NCI-H345 (cell line): ENCODE results near the gene ARHGAP24.
"Not testable (repeated sequence)": the region's sequence is repeated elsewhere in the genome, so short reads cannot be mapped to it uniquely, and the experiment has no call there.

Experiments used
- DNase-seq: peaks from one replicate; lab custom pipeline; 2025; lab: John Stamatoyannopoulos, UW

ARHGAP24 gene

DNA sequence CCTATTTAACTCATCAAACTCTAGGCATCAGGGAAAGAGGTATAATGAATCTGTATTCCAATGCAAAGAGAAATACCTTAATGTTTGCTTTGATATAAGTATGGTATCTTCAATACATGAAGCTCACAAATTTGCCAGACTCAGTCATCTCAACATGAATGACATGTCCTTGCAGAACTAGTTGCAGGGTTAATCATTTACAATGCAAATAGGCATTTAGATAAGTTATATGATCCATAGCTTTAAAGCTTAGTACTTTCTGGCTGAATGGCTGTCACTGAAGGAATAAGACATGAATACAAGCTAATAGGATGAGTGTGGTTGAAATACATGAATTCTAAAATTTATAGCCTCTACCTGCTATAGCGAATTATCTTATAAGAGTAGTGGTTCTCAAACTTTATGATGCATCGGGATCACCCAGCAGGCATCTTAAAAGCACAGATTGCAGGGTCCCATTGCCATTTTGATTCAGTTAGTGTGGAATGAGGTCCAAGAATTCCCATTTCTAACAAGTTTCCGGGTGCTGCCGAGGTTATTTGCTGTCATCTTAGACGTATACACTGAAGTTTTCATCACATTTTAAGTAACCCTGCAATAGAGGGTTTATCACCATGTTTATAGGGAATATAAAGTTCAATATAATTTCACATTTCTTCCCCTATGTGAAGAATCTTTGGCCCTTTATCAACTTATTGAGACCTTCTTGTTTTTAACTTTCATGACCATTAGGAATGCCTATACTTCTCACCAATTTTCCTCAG is 439.2 kb downstream of the ARHGAP24 start:
- no peak for DNase-seq

DNA sequence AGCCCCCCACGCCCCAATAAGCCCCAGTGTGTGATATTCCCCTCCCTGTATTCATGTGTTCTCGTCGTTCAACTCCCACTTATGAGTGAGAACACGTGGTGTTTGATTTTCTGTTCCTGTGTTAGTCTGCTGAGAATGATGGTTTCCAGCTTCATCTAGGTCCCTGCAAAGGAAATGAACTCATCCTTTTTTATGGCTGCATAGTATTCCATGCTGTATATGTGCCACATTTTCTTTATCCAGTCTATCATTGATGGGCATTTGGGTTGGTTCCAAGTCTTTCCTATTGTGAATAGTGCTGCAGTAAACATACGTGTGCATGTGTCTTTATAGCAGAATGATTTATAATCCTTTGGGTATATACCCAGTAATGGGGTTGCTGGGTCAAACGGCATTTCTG is 440.6 kb downstream of the ARHGAP24 start:
- DNase-seq, result not testable (repeated sequence)

DNA sequence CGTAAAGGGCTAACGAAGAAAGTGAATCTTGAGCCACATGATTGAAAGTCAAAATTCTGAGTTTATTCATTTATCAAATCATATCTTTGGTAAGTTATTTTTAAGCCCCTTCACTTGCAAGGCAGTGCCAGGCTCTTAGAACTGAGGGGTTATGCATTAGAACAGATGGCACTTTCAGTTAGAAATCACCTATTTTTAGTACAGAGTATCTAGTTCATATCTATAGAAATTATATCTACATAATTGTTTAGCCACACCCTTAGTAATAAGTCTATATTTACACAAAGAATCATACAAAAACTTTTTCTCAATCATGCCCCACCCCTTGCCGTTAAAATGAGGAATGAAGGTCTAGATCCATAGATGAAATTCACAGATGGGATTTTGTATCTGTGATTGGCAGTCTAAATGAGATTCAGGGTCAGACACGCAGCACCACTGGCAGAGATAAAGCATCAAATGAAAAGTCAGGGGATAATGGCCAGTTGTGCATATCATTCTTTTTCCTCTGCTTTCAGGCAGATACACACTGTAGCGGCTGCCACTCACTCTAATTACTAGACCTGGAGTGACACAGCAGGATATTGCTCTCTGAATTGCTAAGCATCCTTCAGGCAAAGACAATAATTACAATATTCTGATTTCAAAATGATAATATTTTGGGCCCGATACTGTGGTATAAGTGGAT is 444.4 kb downstream of the ARHGAP24 start:
- no peak for DNase-seq

DNA sequence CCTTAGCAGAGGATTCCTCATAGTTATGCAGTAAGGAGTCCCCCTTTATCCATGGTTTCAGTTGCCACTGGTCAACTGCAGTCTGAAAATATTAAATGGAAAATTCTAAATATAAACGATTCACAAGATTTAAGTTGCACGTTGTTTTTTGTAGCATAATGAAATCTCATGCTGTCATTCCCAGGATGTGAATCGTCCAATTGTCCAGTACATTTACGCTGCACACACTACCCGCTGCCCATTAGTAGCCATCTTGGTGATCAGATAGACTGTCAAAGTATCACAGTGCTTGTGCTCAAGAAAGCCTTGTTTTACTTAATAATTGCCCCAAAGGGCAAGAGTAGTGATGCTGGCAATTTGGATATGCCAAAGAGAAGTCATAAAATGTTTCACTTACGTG is 450.1 kb downstream of the ARHGAP24 start:
- DNase-seq, result no peak

DNA sequence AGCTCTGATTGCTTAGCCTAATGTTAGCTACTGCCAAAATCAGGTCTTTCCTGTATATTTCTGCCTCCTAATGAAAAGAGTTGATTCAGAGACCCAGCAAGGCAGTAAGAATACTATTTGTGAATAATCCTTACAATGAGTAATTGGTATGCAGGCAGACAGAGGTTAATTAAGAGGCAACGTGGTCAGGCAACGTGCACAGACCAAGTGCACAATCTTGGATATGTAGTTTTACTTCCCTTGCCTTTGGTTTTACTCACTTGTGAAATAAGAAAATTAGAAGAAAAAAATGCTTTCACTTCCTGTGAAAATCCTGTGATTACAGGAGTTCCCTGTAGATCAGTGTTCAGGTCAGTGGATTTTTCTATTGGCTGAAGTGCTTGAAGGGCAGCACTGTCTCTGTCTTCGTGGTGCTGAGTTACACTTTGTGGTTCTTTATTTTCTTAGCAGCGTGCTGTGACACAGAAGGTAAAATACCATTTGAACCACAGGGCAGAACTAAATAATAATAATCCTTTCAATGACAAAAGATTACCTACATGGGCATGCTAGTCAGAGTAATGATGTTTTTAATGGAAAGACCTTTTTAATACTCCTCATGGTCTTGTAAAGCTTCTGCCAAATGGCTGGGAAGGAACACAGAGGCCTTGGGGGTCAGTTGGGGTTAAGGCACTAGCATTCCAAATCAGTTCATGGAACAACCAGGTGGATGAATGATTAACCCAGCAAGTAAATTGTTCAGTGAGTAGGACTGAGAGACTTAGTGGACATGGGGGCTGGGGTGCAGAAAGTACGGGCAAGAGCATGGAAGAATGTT is 454.0 kb downstream of the ARHGAP24 start:
- no peak for DNase-seq

DNA sequence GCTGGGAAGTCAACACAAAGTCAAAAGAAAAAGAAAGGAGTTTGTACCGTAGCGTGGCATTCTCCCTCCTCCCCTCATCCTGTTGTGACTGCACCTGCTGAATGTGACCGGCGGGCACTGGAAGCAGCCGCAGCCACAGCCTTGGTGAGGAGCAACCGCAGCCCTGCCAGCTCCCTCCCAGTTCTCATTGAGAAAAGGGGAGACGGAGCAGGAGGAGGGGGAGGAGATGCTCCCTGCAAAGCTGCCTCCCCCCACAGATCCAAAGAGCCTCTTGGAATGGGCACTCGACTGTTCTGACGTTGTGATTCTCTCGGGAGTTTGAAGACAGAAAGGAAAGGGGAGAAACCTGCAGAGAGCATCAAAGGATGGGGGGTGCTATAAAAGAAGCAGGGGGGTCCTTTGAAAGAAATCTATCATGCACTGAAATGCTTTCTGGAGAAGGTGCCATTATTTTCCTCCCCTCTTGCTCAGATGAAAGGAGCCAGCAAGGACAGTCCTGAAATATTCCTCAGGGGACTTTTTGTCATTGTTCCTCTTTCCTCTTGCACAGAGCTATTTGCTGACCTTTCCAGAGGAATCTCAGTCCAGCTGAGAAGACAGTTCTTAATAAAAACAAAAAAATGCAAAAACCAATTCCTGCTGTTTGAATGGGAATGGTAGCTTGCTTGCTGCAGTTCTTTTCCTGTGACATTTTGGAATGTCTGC is 455.2 kb downstream of the ARHGAP24 start:
- DNase-seq, result peak; percentile 29

DNA sequence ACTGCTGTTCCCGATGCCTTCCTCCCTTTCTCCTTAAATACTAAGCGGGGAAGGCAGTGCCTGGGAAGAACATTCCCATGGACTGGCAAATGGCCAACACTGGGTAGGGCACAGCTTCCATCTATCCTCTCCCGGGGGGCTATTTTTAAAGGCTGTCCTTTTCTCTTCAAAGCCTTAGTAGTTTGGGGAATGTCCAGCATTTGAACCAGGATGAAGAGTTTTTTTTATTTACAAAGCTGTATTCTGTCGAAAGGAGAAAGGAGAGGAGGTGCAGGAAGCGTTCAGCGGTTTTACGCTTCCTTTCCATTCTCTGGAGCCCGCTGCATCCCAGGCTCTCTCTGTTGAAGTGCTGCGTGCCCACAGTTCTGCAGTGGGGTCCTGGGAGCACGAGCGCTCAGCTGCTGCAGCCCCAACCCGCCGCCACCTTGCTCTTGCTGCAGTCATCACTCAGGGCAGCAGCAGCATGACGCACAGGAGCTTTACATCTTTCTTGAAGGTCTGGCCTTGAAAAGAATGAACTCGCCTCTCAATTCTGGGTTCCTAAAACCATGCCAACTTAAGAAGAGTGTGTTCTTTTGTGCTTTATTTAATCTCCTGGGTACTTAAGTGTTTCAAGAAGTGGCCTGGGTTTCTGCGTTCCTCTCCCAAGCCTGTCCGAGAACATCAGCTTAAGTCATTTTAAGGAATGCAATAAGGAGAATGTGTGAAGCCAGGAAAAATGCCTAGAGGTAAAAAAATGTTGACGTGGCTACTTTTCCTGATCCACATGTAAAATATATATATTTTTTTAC is 457.7 kb downstream of the ARHGAP24 start:
- no peak for DNase-seq

DNA sequence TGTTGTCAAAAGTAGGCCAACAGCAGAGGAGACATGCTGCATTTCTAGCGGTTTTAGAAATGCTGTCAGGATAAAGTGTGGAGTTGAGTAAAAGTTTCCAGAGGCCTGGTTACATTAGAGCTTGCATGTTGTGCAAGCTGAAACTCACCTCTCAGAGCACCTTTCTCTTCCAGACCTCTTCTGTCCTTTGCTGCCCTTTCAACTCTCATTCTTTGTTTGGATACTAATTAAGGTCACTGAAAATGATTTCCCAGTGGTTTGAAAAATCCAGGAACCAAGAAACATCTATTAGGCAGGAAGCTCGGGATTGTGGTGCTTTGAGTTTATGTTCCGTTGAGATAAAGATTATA is 458.3 kb downstream of the ARHGAP24 start:
- DNase-seq, result no peak

DNA sequence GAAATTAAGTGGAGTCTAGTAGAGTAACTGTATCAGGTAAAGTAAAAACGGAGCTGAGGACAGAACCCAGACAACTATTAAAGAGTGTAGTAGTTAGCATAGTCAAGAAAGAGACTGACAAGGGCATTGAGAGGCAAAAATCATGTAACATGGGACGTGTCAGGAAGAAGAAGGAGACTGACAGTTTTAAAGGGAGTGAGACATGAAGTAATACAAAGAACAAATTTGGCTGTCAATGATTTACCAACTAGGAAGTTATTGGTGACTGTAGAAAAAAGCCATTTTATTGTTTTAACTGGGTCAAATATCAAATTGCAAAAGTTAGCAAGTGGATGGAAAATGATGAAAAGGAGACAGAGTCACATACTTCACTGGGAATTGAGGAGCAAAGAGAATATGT is 462.6 kb downstream of the ARHGAP24 start:
- no peak for DNase-seq

DNA sequence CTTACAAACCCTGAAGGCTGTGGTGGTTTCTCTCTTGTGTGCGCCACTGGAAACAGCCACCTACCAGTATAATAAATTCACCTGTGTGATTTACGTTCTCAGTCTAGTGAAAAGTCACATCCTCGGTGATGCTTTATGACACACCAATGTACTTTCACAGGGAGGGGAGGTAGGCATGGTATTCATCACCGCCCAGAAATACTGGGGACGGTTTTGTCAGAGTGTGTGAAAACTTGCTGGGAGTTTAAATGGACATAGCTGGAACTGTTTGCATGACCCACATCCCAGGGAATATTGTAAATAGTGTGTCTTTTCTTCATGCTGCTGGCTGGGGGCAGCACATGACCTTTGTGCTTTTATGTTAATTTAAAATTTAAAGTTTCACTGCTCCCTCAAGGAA is 463.1 kb downstream of the ARHGAP24 start:
- no peak for DNase-seq

DNA sequence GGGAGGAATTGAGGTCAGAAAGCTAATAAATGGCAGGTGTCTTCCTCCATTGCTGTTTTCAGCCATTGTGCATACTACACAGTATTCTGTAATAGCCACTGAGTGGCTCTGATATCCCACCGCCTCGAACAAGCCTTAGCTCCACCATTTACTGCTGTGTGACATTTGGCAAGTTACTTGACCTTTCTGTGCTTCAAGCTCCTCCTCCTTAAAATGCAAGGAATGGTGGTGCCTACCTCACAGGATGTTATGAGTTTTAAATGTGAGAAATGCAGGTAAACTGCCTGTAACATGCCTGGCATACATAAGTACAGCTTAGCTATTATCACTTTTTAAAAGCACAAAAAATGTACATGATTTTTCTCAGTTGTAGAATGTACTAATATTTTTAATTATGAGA is 464.0 kb downstream of the ARHGAP24 start:
- no peak for DNase-seq

DNA sequence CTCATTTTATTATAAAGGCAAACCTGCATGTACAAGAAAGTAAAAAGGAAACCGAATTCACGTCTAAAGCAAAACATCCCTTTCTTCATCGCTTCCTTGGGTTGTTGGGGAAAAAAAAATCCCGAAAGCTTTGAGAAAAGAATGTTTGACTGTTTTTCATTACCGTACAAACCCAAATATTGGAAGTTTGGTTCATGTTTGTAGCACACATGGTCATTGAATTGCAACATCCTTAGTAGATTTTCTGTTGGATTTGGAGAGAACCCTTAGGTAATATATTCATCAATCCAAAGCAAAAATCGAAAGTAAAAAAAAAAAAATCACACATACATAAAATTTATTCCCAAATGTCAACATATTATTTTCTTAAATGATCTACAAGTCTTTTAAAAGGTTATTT is 464.6 kb downstream of the ARHGAP24 start:
- no peak for DNase-seq

DNA sequence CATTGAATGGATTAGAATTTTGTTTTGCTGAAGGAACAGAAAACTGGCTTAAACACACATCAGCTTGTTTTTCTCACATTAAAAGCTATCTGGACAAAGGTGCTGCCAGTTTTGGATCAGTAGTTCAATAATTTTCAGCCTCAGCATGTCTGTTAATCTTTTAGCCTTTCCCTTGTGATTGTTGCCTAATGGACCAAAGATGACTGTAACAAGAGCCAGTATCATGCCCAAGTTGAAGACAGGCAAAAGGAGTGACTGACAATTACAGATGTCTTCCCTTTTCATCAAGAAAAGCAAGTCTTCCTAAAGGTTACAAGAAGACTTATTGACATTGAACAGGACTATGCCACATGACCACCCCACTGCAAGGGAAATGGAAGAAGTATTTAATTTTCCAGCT is 465.2 kb downstream of the ARHGAP24 start:
- DNase-seq, result no peak

DNA sequence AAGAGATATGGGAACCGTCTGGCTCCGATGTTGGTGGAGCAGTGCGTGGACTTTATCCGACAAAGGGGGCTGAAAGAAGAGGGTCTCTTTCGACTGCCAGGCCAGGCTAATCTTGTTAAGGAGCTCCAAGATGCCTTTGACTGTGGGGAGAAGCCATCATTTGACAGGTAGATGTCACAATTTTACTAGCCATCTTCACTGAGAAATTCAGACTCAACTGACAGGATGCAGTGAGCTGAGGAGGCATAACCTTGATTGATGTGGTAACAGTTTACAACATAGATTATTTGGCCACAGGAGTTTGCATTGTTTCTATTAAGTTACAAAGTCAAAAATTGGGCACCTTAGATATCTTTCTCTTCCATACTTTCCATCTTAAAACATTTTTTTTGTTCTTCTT is 467.2 kb downstream of the ARHGAP24 start:
- no peak for DNase-seq

DNA sequence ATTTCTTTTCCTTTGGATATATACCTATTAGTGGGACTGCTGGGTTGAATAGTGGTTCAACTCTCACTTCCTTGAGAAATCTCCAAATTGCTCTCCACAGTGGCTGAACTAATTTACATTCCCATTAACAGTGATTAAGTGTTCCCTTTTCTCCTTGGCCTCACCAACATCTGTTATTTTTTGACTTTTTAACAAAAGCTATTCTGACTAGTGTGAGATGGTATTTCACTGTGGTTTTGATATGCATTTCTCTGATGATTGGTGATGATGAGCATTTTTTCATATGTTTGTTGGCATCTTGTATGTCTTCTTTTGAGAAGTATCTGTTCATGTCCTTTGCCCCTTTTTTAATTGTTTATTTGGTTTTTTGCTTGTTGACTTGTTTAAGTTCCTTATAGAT is 471.9 kb downstream of the ARHGAP24 start:
- no peak for DNase-seq

DNA sequence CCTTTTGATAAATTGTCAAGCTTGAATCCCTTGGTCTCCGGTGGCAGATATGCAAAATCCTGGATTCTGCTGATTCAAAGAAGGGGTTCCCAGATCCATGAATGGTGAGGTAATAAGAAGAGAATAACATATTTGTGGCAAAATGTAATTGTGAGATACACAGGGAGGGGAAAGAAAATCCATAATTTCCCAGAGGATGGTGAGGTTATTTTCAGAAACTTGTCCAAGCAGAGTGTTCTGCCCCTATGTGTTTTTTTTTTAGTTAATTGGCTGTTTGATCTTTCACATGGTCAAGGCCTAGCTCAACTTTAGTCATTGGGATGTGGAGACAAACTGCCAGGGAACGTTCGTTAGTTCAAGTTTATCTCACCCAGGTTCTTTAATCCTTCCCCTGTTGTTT is 476.1 kb downstream of the ARHGAP24 start:
- no peak for DNase-seq

DNA sequence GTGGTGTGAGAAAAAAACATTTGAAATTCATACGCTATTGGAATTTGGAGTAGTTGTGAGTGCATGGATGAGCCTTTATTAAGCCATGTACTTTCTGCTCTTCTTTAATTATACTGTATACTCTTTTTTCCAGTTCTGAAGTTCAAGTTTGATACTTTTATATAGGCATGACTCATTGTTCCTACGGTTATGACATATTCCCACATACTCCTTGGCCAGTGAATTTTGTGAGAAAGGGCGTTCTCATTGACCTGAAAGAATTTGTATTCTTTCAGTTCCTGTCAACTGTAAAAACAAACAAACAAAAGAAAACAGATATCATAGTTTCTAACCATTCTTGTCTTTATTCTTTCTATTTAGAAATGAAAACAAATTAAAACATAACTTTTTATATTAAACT is 477.6 kb downstream of the ARHGAP24 start:
- no peak for DNase-seq

DNA sequence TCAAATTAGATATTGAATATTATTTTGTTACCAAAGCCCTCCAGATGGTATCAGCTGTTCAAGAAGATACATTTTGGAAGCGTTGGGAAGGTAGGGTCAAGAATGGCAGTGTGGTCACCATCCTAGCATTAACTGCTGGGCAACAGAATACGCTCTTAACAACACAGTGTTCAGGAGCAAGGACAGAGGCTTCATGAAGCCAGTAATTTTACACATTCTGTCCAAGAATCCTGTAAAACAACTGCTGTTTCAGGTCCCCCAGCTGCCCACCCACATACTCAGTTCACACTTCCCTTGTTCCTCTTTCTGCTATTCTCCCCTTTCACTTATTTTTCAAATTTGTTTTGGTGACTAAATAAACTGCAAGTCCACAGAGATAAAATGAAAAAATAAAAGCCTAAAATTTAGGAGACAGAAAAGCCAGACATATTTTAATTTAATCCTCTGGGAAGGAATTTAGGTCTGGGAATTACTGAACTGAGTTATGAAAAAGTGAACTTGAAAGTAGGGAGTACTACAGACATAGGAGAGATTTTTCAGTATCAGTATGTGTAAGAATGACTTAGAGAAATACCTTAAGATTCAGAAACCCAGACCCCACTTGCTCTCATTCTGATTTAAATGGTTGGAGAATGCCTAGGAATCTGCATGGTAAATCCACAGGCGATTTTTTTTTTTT is 478.2 kb downstream of the ARHGAP24 start:
- DNase-seq, result no peak

DNA sequence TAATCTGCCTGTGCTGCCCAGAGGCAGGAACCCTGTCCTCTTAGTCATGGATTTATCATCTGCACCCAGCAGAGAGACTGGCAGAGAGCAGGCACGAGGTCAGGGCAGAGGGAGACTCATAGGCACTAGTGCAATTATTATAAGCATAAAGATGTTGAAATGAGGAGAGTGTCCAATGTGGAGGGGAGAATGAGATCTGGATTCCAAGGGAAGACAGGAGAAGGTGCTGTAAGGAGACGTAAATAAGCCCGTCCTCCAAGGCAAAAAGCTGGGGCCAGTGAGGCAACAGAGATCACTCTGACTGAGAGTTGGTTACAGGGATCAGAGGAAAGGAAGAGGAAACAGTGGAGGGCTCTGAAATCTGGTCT is 478.7 kb downstream of the ARHGAP24 start:
- DNase-seq, result no peak

DNA sequence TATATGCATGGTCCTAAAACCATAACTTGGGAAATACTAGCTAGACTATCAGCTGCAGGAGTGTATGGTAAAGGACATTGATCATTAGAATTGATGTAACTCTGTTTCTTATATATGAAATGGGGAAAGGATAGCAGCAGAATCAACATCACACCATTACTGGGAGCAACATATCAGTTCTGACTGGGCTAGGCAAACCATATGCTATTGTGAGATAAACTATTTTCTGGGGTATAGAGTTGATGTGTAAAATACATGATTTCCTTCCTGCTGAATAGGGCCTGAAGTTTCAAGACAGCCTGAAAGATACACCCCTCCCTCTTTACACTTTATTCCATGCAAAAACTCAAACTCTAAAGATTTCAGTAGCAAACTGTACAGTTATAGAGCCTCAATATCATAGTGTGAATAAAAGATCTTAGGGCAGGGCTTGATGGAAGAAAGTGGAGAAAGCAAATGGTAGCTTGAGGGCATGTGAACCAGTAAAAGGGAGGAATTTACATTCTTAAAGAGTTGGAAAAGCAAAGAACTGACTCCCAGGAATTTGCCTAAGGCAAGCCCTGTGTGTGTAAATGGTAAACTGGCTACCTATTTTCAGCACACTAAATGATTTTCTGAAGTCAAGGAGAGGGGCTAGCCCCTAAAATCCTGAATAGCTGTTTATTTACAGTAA is 480.8 kb downstream of the ARHGAP24 start:
- DNase-seq, result no peak
